Prostate gland (tissue), 2 donors: ENCODE results near the gene ARRB1.

Experiments used
- CTCF ChIP-seq, 4 experiments: fragments of 200-600 bp in 2 of 4; fragments of 450-650 bp in 2 of 4; sonication (generic) in 2 of 4; IDR thresholded peaks; 1 replicate in 3 of 4; 2 replicates in 1 of 4; pipeline ENCODE4 v1.5.1; 2016 to 2019; ENCODE audit warnings: antibody characterized with exemption in 4 of 4, mild to moderate bottlenecking in 2 of 4, moderate library complexity in 2 of 4
- POLR2A ChIP-seq: fragments of 450-650 bp; IDR thresholded peaks from one replicate; pipeline ENCODE4 v1.6.1; 2016; ENCODE audit warnings: antibody characterized with exemption, mild to moderate bottlenecking

- TF ChIP-seq CTCF (IDR thresholded peaks at IDR 0.05) (no peak), POLR2A (no peak)
These were observed 9.1 kb downstream of the ARRB1 start for GRCh38 chr11:75342231-75342918.
